GM21367 (cell line): ENCODE data around the gene KIF5C.
"Not testable (repeated sequence)": the region's sequence is repeated elsewhere in the genome, so short reads cannot be mapped to it uniquely, and the experiment has no call there.

Source experiments
- ATAC-seq: cut with Tn5 transposase; IDR thresholded peaks from one replicate; pipeline ENCODE4 v1.9.1; 2021; ENCODE audit not compliant: unreplicated experiment

KIF5C gene

DNA sequence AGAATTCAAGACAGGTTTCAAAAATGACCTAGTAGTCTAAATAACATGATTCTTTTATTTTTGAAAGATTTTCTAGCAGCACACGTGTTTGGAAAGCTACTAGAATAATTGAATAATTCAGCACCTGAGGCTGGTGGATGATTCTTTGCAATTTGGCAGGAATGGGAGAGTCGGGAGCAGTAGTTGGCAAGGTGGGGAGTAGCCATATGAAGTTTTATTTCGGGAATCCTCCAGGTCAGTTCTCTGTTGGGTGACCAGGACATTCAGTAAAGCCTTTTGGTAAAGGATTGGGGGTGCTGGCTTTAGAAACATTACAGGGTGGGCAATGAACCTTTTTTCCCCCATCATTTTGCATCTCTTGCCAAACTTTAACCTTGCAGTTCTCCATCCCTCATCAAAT is 88.4 kb downstream of the KIF5C start:
- no peak for ATAC-seq

DNA sequence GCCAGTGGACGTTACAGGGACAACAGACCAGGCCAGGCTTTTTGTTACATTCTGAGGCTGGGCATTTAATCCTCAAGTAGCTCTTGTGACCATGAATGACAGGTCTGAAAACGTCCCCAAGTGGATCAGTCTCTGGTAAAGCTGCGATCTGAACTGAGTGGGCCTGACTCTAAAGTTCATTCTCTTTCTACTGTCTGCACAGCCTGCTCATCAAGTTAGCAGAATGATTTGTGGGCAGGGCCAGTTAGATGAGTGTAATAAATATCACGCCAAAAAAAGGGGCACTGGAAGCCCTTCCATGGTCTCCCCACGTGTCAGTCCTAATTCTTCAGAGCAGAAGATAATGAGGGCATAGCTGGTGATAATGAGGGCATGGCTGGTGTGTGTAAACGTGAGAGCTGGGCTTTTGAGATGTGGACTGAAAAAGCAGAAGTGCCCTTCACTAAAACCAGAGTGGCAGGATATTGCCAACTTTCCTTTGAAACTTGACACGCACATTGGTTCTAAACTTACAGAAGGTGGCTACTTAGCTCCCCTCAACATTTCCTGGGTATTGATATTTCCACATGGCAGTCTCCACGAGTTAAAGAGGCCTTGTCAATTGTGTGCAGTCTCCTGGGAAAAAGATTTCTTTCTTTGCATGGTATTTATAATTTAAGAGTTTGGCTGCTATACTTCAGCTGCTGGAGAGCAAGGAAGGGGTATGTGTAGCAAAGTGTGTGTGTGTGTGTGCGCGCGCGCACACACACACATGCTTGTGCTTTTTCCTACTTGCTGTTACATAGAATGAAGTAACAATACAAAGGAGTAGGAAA is 90.8 kb downstream of the KIF5C start:
- ATAC-seq = peak; percentile 61

DNA sequence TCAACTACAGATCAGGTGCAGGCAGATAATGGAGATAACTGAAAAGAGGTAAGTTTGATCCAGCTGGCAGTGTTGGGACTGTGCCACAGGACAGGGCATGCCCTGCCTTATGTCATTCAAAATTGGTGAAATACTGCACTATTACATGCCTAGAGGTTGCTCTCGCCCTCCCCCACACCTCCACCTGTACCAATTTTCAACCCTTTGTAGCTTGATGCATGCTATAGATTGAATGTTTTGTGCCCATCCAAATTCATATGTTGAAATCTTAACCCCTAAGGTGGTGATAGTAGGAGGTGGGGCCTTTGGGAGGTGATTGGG is 91.4 kb downstream of the KIF5C start:
- no peak for ATAC-seq

DNA sequence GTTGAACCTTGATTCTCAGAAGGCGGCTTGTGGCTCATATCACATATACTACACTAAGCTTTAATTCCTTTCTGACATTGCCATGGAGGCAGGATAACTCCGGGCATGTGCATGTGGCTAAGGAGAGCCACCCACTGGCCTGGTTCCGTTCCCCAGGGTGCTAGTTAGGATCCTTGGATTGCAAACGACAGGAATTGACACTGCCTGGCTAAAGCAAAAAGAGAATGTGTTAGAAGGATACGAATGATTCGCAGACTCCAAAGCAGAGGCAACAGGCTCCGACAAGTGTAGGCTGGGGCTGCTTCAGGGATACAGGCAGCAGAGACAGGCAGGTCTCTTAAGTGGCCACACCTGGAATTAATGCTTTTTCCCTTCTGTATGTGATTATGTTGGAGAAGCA is 92.0 kb downstream of the KIF5C start:
- ATAC-seq = no peak

DNA sequence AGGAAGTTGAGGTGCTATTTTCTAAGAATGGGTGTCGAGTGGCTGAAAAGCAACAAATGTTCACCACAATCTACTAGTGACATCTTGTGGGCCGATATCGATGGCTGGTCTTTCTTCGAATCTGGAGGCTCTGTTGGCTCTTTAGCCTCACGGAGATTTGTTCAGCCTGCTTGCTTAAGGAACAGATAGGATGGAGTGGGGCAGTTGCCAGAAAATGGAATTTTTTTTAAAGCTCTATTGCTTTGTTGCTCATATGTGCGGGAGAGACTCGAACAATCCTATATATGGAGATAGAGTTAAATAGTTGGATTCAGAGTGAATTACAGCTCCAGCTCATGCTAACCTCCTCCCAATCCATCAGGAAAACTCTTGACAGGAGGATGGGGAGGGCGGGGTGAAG is 92.6 kb downstream of the KIF5C start:
- no peak for ATAC-seq

DNA sequence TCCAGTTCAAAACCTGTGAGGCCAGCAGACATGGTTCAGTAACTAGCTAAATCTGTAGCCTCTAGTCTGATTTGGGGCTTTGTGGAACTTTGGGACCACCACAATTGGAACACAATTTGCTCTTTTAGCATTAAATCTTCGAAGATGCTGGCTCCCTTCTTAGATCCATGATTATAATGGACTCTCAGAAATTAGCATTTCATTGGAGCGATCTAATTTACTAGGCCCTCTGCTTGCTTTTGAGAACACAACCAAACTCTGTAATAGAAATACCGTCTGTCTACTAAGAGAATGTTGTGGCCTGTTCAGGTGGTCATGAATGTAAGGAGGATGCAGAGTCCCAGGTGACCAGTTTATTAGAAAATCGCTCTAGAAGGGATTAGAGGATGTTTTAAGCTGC is 93.3 kb downstream of the KIF5C start:
- ATAC-seq = no peak

DNA sequence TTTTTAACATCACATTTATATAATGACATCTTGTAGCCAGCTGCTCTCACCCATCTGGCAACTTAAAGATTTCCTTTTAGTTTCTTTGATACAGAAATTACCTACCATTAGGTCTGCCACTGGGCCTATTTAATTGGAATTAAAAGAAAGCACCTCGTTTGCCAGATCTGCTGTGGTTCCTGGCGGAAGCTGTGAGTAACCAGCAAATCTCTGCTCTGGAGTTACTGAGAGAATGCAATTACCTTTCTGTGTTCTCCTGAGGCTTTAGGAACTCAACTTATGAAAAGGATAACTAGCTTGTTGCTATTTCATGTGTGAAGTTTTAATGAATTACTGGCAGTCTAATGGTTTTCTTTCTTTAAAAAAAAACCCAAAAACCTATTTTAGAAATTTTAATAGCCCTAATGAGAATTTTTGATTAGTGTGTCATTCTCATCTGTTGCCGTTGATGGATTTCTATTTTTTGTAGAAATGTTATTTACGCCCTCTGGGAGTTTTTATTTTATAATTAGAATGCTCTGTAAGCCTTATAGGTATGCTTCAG is 93.8 kb downstream of the KIF5C start:
- ATAC-seq = no peak

DNA sequence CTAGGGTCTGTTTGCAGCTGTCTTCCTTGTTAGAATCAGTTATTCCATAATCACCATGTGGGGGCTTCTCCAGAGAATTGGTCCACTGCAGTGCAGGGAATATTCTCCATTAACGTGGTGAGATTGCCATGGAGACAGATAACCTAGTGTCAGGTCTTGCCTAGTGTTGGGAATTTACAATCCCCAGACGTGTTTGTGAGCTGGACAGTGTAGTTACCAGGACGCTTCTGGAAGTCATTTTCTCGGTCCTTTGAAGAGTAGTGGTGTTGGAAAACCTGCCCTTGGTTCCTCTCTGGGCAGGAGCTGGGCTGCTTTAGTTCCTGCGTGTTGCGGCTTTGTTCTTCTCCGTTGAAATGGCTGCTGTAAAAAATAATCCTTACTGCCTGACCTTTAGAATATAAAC is 94.6 kb downstream of the KIF5C start:
- ATAC-seq = no peak

DNA sequence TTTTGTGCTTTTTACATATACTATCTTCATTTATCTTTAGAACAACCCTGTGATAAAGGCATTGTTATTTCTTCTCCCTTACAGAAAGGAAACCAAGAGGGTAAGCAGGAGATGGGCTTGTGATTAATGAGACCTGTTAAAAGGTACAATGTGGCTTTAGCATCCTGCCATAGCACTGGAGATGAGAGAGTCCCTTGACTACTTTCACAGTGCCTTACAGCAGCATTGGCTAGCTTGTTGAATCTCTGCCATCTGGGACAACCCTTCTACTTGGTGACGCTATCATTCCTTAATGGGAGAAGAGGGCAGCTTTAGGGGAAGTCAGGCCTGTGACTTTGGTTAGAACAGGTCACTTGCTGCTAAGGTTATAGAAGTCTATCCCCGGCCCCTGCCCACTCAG is 95.4 kb downstream of the KIF5C start:
- ATAC-seq = no peak

DNA sequence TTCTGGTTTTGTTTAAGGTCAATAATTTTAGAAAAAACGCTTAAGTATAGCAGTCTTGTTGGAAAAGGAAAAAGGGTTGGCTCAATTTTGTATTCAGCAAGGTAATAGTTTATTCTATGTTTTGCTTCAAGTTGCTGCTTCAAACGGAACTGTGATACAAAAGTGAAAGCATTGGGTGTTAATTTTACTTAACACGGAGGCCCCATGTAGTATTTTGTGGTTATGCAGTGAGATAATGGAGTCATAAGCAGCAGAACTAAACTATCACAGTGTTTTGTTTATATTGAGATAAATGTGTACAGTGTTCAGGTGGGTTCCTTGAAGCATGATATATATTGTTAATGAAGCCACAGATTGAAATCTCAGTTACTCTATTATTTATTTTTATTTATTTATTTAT is 96.5 kb downstream of the KIF5C start:
- peak; percentile 92 for ATAC-seq

DNA sequence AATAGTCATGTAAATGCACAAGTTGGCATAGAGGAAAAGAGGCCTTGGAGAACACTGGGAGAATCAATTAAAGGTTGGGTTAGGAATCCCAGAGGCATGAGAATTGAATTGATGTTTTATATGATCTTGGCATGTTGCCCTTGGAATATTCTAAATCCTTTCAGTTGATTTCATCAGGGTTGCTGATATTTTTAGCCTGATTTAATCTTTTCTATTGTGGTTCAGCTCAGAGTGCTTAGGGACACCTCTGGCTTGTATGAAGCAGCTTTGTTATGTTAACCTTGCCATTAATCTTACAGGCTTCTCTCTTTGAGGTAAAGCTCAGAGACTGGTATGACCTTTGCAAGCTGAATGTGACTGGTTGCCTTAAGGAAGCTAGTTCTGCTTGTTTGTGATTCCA is 99.1 kb downstream of the KIF5C start:
- ATAC-seq = no peak

DNA sequence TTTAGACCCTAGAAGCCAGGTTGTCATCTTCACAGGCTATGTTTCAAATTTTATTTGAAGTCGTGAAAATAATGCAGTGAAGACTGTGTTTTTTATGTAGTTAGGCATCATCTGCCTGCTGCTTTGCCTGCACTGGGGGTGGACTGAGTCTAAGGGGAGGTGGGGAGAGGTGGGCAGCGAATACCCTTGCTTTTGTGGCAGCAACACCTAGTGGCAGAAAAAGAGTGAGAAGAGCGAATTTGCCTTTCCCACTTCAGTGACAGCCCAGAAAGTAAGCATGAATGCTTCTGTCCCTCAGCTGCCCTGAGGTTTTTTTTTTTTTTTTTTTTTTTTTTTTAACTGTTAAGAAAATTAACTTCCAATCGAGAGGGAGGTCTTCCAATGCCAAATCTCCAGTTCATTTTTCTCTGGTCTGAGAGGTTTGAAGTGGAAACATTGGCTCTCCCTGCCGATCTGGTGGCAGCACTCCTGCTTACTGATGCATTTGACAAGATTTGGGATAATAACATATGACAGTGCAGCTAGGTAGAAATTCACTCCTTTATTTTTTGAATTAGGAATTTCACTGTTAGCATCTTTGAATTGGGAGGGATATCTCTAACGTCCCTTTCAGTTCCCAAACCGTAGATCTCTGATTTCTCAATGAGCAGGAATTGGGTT is 103.1 kb downstream of the KIF5C start:
- ATAC-seq = no peak

DNA sequence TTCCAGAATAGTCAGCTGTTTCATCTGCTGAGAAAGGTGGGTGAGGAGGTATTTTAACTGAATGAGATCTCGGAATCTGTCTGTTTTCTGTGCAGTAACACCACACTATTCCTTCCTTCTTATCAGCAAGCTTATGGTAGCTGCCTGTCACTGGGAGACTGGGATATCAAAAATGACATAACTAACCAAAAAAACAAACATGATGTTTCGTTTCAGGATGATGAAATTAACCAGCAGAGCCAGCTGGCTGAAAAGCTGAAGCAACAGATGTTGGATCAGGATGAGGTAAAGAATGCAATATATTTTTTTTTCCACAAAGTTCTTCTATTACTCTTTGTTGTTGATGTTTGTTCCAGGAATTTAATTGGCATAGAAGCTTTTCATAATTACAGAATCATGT is 103.7 kb downstream of the KIF5C start:
- no peak for ATAC-seq

DNA sequence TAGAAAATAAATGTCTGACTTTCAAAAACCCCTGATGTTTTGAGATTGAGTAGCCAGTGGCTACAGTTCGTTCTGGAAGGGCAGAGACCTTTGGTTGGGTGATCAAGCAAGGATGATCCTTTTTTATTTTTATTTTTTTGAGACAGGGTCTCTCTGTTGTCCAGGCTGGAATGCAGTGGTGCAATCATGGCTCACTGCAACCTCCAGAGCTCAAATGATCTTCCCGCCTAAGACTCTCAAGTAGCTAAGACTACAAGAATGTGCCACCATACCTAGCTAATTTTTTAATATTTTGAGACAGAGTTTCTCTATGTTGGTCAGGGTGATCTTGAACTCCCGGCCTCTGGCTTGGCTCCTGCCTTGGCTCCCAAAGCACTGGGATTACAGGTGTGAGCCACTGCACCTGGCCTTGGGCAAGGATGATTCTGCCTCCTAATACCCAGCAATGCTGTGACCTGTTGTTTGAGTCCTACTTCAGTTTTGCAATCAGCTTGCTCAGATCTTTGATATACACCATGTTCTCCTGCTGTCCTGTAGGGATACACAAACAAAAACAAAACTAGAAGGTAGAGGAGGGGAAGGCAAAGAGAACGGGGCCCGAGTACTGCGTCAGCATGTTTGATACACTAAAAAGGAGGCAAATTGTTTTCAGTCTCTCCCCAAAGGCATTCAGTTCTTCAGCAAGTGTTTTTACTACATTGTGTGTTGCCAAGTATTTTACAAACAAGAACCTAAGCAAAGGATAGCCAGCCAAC is 104.3 kb downstream of the KIF5C start:
- no peak for ATAC-seq

DNA sequence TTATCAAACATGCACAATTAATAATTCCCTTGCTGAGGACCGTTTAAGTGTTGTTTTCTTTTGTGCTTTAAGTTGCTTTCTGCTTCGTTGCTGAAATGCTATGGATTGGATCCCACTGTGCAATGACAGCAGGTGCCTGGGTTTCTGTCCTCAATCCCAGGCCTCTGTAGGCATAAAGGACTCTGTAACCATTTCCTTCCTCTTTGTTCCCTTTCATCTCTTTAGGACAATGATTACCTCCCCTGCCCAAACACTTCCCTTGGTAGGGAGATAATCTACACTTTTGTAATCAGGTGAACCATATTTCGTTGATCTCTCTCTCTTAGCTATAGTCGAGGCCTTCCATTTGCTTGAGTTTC is 104.9 kb downstream of the KIF5C start:
- no peak for ATAC-seq

DNA sequence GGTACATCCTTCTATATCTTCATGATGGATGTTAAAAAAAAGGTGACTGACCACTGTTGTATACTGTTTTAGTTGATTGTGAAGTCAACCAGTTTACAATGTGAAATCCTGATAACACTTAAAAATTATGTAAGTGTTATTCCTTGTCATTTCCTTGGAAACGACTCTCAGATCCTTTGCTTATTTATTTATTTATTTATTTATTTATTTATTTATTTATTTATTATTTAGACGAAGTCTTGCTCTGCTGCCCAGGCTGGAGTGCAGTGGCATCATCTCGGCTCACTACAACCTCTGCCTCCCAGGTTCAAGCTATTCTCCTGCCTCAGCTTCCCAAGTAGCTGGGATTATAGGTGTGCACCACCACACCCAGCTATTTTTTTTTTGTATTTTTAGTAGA is 105.5 kb downstream of the KIF5C start:
- not testable (repeated sequence) for ATAC-seq

DNA sequence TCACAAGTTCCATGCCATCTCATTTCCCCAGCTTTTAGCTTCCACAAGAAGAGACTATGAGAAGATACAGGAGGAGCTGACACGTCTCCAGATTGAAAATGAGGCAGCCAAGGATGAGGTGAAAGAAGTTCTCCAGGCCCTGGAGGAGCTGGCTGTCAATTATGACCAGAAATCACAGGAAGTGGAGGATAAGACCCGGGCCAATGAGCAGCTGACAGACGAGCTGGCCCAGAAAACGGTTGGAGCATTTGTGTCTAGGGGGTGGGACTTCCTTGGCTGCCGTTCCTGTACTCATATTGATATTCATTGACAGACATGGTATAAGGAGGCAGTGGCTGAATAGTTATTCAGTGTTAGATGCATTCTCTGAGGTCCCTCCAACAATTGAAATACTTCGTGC is 106.3 kb downstream of the KIF5C start:
- no peak for ATAC-seq

DNA sequence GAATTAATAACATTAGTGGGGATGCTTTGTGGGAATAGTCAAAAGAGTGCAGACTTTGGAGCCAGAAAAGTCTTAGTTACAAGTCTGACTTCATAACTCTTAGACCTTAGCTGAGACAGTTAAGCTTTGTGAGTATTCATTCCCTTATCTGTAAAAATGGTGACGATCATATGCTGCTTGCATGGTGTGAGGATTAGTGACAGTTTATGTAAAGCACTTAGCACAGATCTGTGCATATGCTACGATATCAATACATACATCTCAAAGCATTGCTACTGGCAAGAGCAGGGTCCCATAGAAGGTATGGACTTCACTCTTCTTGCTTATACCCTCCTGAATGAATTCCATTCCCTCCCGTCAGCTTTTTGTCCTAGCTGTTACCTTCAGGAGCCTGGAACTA is 106.8 kb downstream of the KIF5C start:
- ATAC-seq = no peak

DNA sequence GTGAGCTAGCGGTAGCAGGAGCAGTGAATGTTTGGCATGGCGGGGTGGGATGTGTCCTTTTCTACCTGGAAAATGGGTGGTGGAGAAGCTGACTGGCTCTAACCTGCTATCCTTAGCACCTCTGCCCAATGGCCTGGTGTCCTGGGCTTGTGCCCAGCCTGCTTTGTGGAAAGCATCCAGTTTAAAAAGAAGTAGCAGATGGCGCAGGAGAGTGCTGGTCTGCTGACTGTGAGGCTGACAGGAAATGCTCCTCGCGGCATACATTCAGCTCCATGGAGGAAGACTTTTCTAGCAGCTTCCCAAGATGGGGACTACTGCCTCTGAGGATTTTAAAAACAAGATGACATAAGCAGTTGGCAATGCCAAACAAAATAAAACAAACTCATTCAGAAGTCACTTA is 107.3 kb downstream of the KIF5C start:
- no peak for ATAC-seq

DNA sequence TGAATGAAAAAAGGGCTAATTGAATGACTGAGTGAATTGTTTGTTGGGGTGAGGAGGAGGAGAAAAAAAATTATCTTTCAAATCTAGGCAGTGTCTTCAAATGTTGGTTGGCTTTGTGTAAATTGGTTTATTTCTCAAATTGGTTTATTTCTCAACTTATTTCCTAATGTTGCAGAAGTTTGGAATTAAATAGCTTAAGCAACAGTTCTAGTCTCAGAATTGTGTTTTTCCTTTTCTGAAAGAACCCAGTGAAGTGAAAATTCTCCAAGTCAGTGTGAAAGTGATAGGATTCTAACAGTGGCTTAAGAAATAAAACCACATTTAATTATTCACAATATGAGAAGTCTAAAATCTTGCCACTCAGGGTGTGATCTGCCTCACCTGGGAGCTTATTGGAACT is 108.9 kb downstream of the KIF5C start:
- no peak for ATAC-seq

DNA sequence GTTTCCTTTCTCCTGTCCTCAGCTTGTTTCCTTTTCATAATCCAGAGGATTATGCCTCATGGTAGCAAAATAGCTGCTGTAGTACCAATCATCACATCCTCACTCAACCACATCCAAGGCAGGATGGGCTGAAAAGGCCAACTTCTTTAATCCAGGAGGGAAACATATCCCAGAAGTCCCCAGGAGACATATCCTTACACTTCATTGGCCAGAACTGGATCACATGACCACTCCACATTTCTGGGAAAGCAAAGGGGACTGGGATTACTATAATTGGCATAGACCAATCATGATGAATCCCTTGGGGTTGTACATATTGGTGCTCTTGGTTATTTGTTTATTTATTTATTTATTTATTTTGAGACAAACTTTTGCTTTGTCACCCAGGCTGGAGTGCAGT is 109.4 kb downstream of the KIF5C start:
- ATAC-seq = no peak

DNA sequence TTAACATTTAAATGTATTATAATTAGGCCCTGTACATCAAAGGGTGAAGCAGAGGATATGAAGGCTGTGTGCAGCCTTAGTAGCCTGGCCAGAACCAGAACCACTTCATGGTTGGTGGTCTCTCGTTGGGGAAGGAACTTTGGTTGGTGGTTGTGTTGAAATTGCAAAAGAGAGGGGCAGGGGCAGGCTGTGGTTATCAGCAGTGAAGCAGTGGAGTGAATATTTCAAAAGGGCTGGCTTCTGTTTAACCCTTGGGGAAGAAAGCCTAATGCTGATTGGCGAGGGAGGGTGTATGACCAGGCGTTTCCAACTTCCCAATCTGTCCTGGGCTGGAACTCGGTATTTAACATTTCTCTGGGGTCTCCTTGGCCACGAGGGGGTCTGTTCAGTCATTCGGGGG is 112.3 kb downstream of the KIF5C start:
- no peak for ATAC-seq
